ENCODE results near the gene APC.

- TF ChIP-seq, protein P1, sequence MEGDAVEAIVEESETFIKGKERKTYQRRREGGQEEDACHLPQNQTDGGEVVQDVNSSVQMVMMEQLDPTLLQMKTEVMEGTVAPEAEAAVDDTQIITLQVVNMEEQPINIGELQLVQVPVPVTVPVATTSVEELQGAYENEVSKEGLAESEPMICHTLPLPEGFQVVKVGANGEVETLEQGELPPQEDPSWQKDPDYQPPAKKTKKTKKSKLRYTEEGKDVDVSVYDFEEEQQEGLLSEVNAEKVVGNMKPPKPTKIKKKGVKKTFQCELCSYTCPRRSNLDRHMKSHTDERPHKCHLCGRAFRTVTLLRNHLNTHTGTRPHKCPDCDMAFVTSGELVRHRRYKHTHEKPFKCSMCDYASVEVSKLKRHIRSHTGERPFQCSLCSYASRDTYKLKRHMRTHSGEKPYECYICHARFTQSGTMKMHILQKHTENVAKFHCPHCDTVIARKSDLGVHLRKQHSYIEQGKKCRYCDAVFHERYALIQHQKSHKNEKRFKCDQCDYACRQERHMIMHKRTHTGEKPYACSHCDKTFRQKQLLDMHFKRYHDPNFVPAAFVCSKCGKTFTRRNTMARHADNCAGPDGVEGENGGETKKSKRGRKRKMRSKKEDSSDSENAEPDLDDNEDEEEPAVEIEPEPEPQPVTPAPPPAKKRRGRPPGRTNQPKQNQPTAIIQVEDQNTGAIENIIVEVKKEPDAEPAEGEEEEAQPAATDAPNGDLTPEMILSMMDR (IDR thresholded peaks at IDR 0.05; ENCODE audit: extremely low read depth in 1 of 2, insufficient read depth in 1 of 2, low read depth in 1 of 2, low read length in 2 of 2): no peak
- TF ChIP-seq POLR2A (IDR thresholded peaks at IDR 0.05; ENCODE audit: low read depth, low read length) (no peak), EZH2 (IDR thresholded peaks at IDR 0.05; ENCODE audit: borderline replicate concordance, low read depth, low read length, severe bottlenecking) (no peak), POLR2AphosphoS5 (IDR thresholded peaks at IDR 0.05; ENCODE audit: insufficient read depth, low read depth, low read length) (no peak), MAX (IDR thresholded peaks at IDR 0.05; ENCODE audit: insufficient read depth, insufficient read length) (no peak), GATA2 (IDR thresholded peaks at IDR 0.05; ENCODE audit: insufficient read depth, insufficient read length, low read depth, low read length) (no peak), FOS (IDR thresholded peaks at IDR 0.05; ENCODE audit: borderline replicate concordance, insufficient read depth, low read length) (no peak)
Measured at GRCh38 chr5:112787896-112788295, 50.2 kb downstream of the APC start.

All from endothelial cell of umbilical vein (primary cell).